ENCODE results near the gene METTL15. TPM values are rescaled to one million over a fixed set of nuclear protein-coding genes. Genes with fewer than 3 reads are reported as not detected.

METTL15 gene
- total RNA-seq, 1 experiment from 2014 or later = 9.1 TPM

GRCh38 chr11:28243581-28243980 lies 135.4 kb downstream of the METTL15 start:
- no peak overlapping the region for H3K4ac ChIP-seq (ENCODE audit: low read depth, low read length)
- no CpG with 5 or more reads among the region's 2 CpGs for WGBS (ENCODE audit: extremely low coverage, insufficient read length, low lambda C conversion rate)

More at GRCh38 chr11:28243581-28243980, 135.4 kb downstream of the METTL15 start:
- peaks cover 8 to 11% (median 8%) of the 10 kb centered on the region in 3 experiments for H3K36me3 Mint-ChIP-seq (ENCODE audit: insufficient read depth in 1 of 3, low read depth in 3 of 3)
- no peak for TF ChIP-seq CTCF (conservative IDR thresholded peaks at IDR 0.05)
- DNase-seq = no peak
- Histone ChIP-seq H3K9me3 (ENCODE audit: control insufficient read depth, low read depth, low read length) (no peaks in the 10 kb centered on the region), H3K14ac (ENCODE audit: insufficient read depth, low read length) (no peak overlapping the region), H3K18ac (ENCODE audit: insufficient read length, low read depth, low read length) (no peak overlapping the region), H4K8ac (replicated peaks; ENCODE audit: insufficient read length, low read depth, low read length) (no peak overlapping the region), H3K79me2 (ENCODE audit: insufficient read depth, low read length) (no peaks in the 10 kb centered on the region), H2BK5ac (ENCODE audit: insufficient read length, low read length) (no peak overlapping the region), H3K27me3 (ENCODE audit: insufficient read depth, low read length) (no peaks in the 10 kb centered on the region), H2BK12ac (ENCODE audit: insufficient read length, low read depth, low read length) (no peak overlapping the region), H3K79me1 (ENCODE audit: insufficient read depth, low read depth, low read length, poor library complexity, severe bottlenecking) (no peaks in the 10 kb centered on the region), H4K91ac (ENCODE audit: insufficient read length, low read depth, low read length) (no peak overlapping the region), H3K9ac (ENCODE audit: extremely low read depth, insufficient read length, low read length) (no peak overlapping the region), H2AK5ac (ENCODE audit: insufficient read length, low read length) (no peak overlapping the region), H3T11ph (ENCODE audit: low read length) (no peak overlapping the region), H3K23ac (ENCODE audit: insufficient read length, low read depth, low read length) (no peak overlapping the region), H4K20me1 (ENCODE audit: control insufficient read depth, insufficient read depth, insufficient read length) (no peaks in the 10 kb centered on the region), H2AFZ (ENCODE audit: low read length) (no peak overlapping the region), H3K27ac (ENCODE audit: insufficient read length, low read depth, low read length) (no peak overlapping the region), H3K4me1 (ENCODE audit: insufficient read depth, low read length) (no peaks in the 10 kb centered on the region), H2BK120ac (ENCODE audit: low read depth, low read length, poor library complexity, severe bottlenecking) (no peak overlapping the region), H3K4me2 (ENCODE audit: insufficient read depth, insufficient read length, low read length) (no peak overlapping the region), H4K5ac (ENCODE audit: insufficient read length, low read depth, low read length) (no peak overlapping the region), H2BK15ac (ENCODE audit: low read depth, low read length) (no peak overlapping the region), H3K23me2 (ENCODE audit: insufficient read length, low read depth, low read length, poor library complexity, severe bottlenecking) (no peaks in the 10 kb centered on the region), H2BK20ac (ENCODE audit: low read depth, low read length, poor library complexity, severe bottlenecking) (no peak overlapping the region), H3K56ac (ENCODE audit: insufficient read length, low read depth, low read length) (no peak overlapping the region)
- H3K4me3 Mint-ChIP-seq = no peak overlapping the region
- no peak overlapping the region for H3K27ac Mint-ChIP-seq
- H3K9me3 Mint-ChIP-seq = peaks cover 9 to 10% of the 10 kb centered on the region in 2 experiments
- no peaks in the 10 kb centered on the region for H3K4me1 Mint-ChIP-seq
- H3K27me3 Mint-ChIP-seq (ENCODE audit: low read depth) = no peaks in the 10 kb centered on the region
